Spleen (tissue), 7 donors: ENCODE data around the gene ERC2.

Source experiments
- CTCF ChIP-seq, 11 experiments: fragments of 200-600 bp in 7 of 11; fragments of 450-650 bp in 4 of 11; sonication (generic) in 4 of 11; IDR thresholded peaks in 8 of 11; conservative IDR thresholded peaks in 3 of 11; 1 replicate in 7 of 11; 2 replicates in 4 of 11; pipeline versions ENCODE4 v1.4.0 to v1.8.0; 2016 to 2021; ENCODE audit warnings: antibody characterized with exemption in 11 of 11, inconsistent platforms in 4 of 11, mild to moderate bottlenecking in 1 of 11
- POLR2AphosphoS5 ChIP-seq, 3 donors: sonication (generic); formaldehyde crosslinking; IDR thresholded peaks; one replicate each; pipeline ENCODE4 v1.5.1; 2017; ENCODE audit warnings: antibody characterized with exemption in 3 of 3
- donor health status: DM: no; HTN: no; CAD: no; lungs with moderate emphysema.
- donor health status: DM: no; HTN: no; CAD: no.
- donor health status: DM: no; HTN: no; CAD: no.

- TF ChIP-seq CTCF (IDR thresholded peaks at IDR 0.05 in 8 of 11, conservative IDR thresholded peaks at IDR 0.05 in 3 of 11) (no peak), POLR2AphosphoS5 (IDR thresholded peaks at IDR 0.05) (no peak)
Observed at GRCh38 chr3:55469957-55470526, 998.2 kb downstream of the ERC2 start.
